HuH-7.5 (cell line): ENCODE results near the gene AP2S1.
"Not testable (repeated sequence)": the region's sequence is repeated elsewhere in the genome, so short reads cannot be mapped to it uniquely, and the experiment has no call there.

Experiments used
- DNase-seq: peaks from one replicate; pipeline ENCODE4 v3.0.0; 2011; ENCODE audit warnings: low spot score

Gene AP2S1

GRCh38 chr19:46867170-46867569, 16.5 kb upstream of the AP2S1 start:
- no peak for DNase-seq

GRCh38 chr19:46866407-46867136, 15.9 kb upstream of the AP2S1 start:
- no peak for DNase-seq

- DNase-seq = peak; percentile 51
Measured at GRCh38 chr19:46863818-46864629, 13.4 kb upstream of the AP2S1 start.

- no peak for DNase-seq
Measured at GRCh38 chr19:46862974-46863632, 12.5 kb upstream of the AP2S1 start.

GRCh38 chr19:46862503-46862834, 11.8 kb upstream of the AP2S1 start:
- DNase-seq = no peak

GRCh38 chr19:46861691-46862502, 11.3 kb upstream of the AP2S1 start:
- DNase-seq = no peak

- peak; percentile 81 for DNase-seq
Measured at GRCh38 chr19:46860846-46861690, 10.4 kb upstream of the AP2S1 start, which contains the start of gene ARHGAP35. ARHGAP35 (plus strand) TSS chr19:46860997; CDS start chr19:46918676, 57,679 bp downstream.

- peak; percentile 91 for DNase-seq
Measured at GRCh38 chr19:46860125-46860845, 9.6 kb upstream of the AP2S1 start.

- peak; percentile 67 for DNase-seq
Measured at GRCh38 chr19:46859637-46860124, 9.0 kb upstream of the AP2S1 start.

- DNase-seq = peak; percentile 95
Measured at GRCh38 chr19:46856062-46857022, 5.7 kb upstream of the AP2S1 start.

GRCh38 chr19:46854698-46855097, 4.1 kb upstream of the AP2S1 start:
- not testable (repeated sequence) for DNase-seq

- no peak for DNase-seq
Measured at GRCh38 chr19:46852830-46853229, 2.2 kb upstream of the AP2S1 start.

GRCh38 chr19:46849610-46850009, 1.0 kb downstream of the AP2S1 start:
- no peak for DNase-seq

- DNase-seq = no peak
Measured at GRCh38 chr19:46848389-46848788, 2.3 kb downstream of the AP2S1 start.

- no peak for DNase-seq
Measured at GRCh38 chr19:46847528-46847927, 3.1 kb downstream of the AP2S1 start.

- DNase-seq = no peak
Measured at GRCh38 chr19:46845959-46846459, 4.6 kb downstream of the AP2S1 start.

GRCh38 chr19:46844067-46844489, 6.6 kb downstream of the AP2S1 start:
- no peak for DNase-seq

GRCh38 chr19:46842791-46843190, 7.9 kb downstream of the AP2S1 start:
- DNase-seq = no peak
